H1 (cell line): Measurements from ENCODE around the gene TSR1. TPM values are rescaled to one million over a fixed set of nuclear protein-coding genes. Genes with fewer than 3 reads are reported as not detected.
"Not testable (repeated sequence)": the region's sequence is repeated elsewhere in the genome, so short reads cannot be mapped to it uniquely, and the experiment has no call there.

ENCODE experiments used
- CTCF ChIA-PET: fragments of 300-600 bp; sonication (Branson Sonifier 250); formaldehyde crosslinking; loops from one replicate; lab custom pipeline; 2021; ENCODE audit not compliant: partially characterized antibody; lab: Charles Lee
- POLR2A ChIA-PET: fragments of 300-600 bp; sonication (Branson Sonifier 250); formaldehyde crosslinking; loops from one replicate; lab custom pipeline; 2021; ENCODE audit warnings: inconsistent platforms; ENCODE audit not compliant: partially characterized antibody; lab: Charles Lee
- DNase-seq, 2 experiments: peaks; one replicate each; pipeline versions ENCODE4 v3.0.0 to v3.0.0-alpha.2; 2010 to 2022; ENCODE audit warnings: low spot score in 2 of 2, low read depth in 1 of 2, mixed read lengths in 1 of 2
- FAIRE-seq: peaks from 2 replicates; lab custom pipeline; 2011; peaks lifted over from hg19 to GRCh38; lab: Jason Lieb, UNC
- H2AFZ ChIP-seq: 2 replicates; pipeline ENCODE4 v1.8.1; 2012; ENCODE audit warnings: low read length, inconsistent platforms
- H2AK5ac ChIP-seq: 2 replicates; pipeline ENCODE4 v1.6.1; 2013; ENCODE audit warnings: low read depth, low read length
- H2BK120ac ChIP-seq: replicated peaks from 2 replicates; pipeline ENCODE3; 2013; ENCODE audit warnings: low read depth, low read length, inconsistent platforms
- H2BK12ac ChIP-seq: 2 replicates; pipeline ENCODE4 v1.6.1; 2013; ENCODE audit warnings: low read depth, low read length
- H2BK15ac ChIP-seq: 2 replicates; pipeline ENCODE4 v1.6.1; 2013; ENCODE audit warnings: low read length
- H2BK20ac ChIP-seq: 2 replicates; pipeline ENCODE4 v1.6.1; 2013; ENCODE audit warnings: low read length
- H2BK5ac ChIP-seq: 2 replicates; pipeline ENCODE4 v1.6.1; 2013; ENCODE audit warnings: low read depth, low read length
- H3K14ac ChIP-seq: 2 replicates; pipeline ENCODE4 v1.6.1; 2013; ENCODE audit warnings: inconsistent platforms; ENCODE audit not compliant: insufficient read length
- H3K18ac ChIP-seq: 2 replicates; pipeline ENCODE4 v1.6.1; 2013; ENCODE audit warnings: low read length; ENCODE audit errors: extremely low read depth
- H3K23ac ChIP-seq: 2 replicates; pipeline ENCODE4 v1.6.1; 2013; ENCODE audit warnings: inconsistent platforms; ENCODE audit not compliant: insufficient read length
- H3K23me2 ChIP-seq: 2 replicates; pipeline ENCODE4 v1.6.1; 2013; ENCODE audit warnings: low read depth, low read length
- H3K27ac ChIP-seq: 2 replicates; pipeline ENCODE4 v1.6.1; 2011; ENCODE audit warnings: low read depth, low read length, inconsistent platforms
- H3K27me3 ChIP-seq, 4 experiments: replicated peaks in 1 of 4; 1 replicate in 1 of 4; 2 replicates in 3 of 4; pipeline versions ENCODE4 v1.6.1 to v1.8.1; 2011 to 2013; ENCODE audit warnings: low read length in 3 of 4, mild to moderate bottlenecking in 3 of 4, inconsistent platforms in 2 of 4, mixed read lengths in 2 of 4, moderate library complexity in 1 of 4; ENCODE audit not compliant: control insufficient read depth in 3 of 4, insufficient read depth in 3 of 4; ENCODE audit errors: extremely low read depth in 1 of 4
- H3K36me3 ChIP-seq, 4 experiments: 2 replicates each; pipeline versions ENCODE4 v1.6.1 to v1.8.1; 2011 to 2013; ENCODE audit warnings: mild to moderate bottlenecking in 4 of 4, low read length in 3 of 4, moderate library complexity in 2 of 4, control low read depth in 1 of 4, inconsistent platforms in 1 of 4; ENCODE audit not compliant: insufficient read depth in 4 of 4, control insufficient read depth in 2 of 4
- H3K4ac ChIP-seq: replicated peaks from 2 replicates; pipeline ENCODE3; 2013; ENCODE audit warnings: low read length, low read depth, mixed read lengths, inconsistent platforms; ENCODE audit not compliant: insufficient read length
- H3K4me1 ChIP-seq, 4 experiments: replicated peaks in 1 of 4; 1 replicate in 1 of 4; 2 replicates in 3 of 4; pipeline versions ENCODE4 v1.6.1 to v1.8.1; 2011 to 2013; ENCODE audit warnings: low read length in 3 of 4, inconsistent platforms in 2 of 4, mixed read lengths in 1 of 4; ENCODE audit not compliant: insufficient read depth in 4 of 4, control insufficient read depth in 3 of 4
- H3K4me2 ChIP-seq, 2 experiments: 2 replicates each; pipeline versions ENCODE4 v1.6.1 to v1.8.1; 2011 to 2013; ENCODE audit warnings: low read depth in 2 of 2, low read length in 2 of 2, control low read depth in 1 of 2, inconsistent platforms in 1 of 2, mild to moderate bottlenecking in 1 of 2; ENCODE audit not compliant: insufficient read depth in 1 of 2
- H3K4me3 ChIP-seq, 4 experiments: fragments of 200-600, 300-600 bp in 1 of 4; sonication (generic), shearing (Covaris generic), sonication (Bioruptor Twin) in 1 of 4; 2 replicates each; pipeline versions ENCODE4 v1.5.1 to v1.8.1; 2011 to 2016; ENCODE audit warnings: low read length in 4 of 4, low read depth in 3 of 4, control low read depth in 2 of 4, inconsistent platforms in 2 of 4, mild to moderate bottlenecking in 2 of 4, mixed read lengths in 1 of 4, moderate library complexity in 1 of 4; ENCODE audit not compliant: insufficient read depth in 2 of 4; ENCODE audit errors: extremely low read depth in 1 of 4
- H3K56ac ChIP-seq: replicated peaks from 2 replicates; pipeline ENCODE3; 2013; ENCODE audit warnings: low read depth, mild to moderate bottlenecking, mixed read lengths, low read length, inconsistent platforms; ENCODE audit not compliant: insufficient read length
- H3K79me1 ChIP-seq: 2 replicates; pipeline ENCODE4 v1.6.1; 2013; ENCODE audit warnings: low read depth, low read length, control low read depth
- H3K79me2 ChIP-seq, 2 experiments: 2 replicates each; pipeline versions ENCODE4 v1.6.1 to v1.8.1; 2012 to 2013; ENCODE audit warnings: low read length in 2 of 2, mild to moderate bottlenecking in 2 of 2, inconsistent platforms in 1 of 2; ENCODE audit not compliant: insufficient read depth in 2 of 2, control insufficient read depth in 1 of 2
- H3K9ac ChIP-seq, 4 experiments: replicated peaks in 1 of 4; 1 replicate in 1 of 4; 2 replicates in 3 of 4; pipeline versions ENCODE4 v1.6.1 to v1.8.1; 2011 to 2013; ENCODE audit warnings: low read depth in 3 of 4, low read length in 3 of 4, control low read depth in 2 of 4, mild to moderate bottlenecking in 2 of 4, moderate library complexity in 2 of 4, inconsistent platforms in 1 of 4; ENCODE audit errors: extremely low read depth in 1 of 4
- H3K9me3 ChIP-seq, 2 experiments: 2 replicates each; pipeline versions ENCODE4 v1.6.1 to v1.8.1; 2012 to 2013; ENCODE audit warnings: mild to moderate bottlenecking in 2 of 2, moderate library complexity in 2 of 2, control low read depth in 1 of 2, inconsistent platforms in 1 of 2, low read depth in 1 of 2, low read length in 1 of 2, mixed read lengths in 1 of 2; ENCODE audit not compliant: insufficient read depth in 2 of 2
- H4K20me1 ChIP-seq, 2 experiments: replicated peaks in 1 of 2; 2 replicates each; pipeline versions ENCODE3 to v1.8.1; 2011 to 2013; ENCODE audit warnings: inconsistent platforms in 2 of 2, low read length in 2 of 2, mild to moderate bottlenecking in 1 of 2; ENCODE audit not compliant: insufficient read depth in 2 of 2, control insufficient read depth in 1 of 2
- H4K5ac ChIP-seq: 2 replicates; pipeline ENCODE4 v1.6.1; 2013; ENCODE audit warnings: low read length, low read depth, mixed read lengths, inconsistent platforms; ENCODE audit not compliant: insufficient read length
- H4K8ac ChIP-seq: 2 replicates; pipeline ENCODE4 v1.8.0; 2013; ENCODE audit warnings: mild to moderate bottlenecking, moderate library complexity, low read length, inconsistent platforms; ENCODE audit not compliant: insufficient read depth; ENCODE audit errors: extremely low read depth
- H4K91ac ChIP-seq: replicated peaks from 2 replicates; pipeline ENCODE3; 2013; ENCODE audit warnings: low read length, mixed read lengths, inconsistent platforms; ENCODE audit not compliant: insufficient read length
- WGBS, 2 experiments: shearing (Covaris generic) in 1 of 2; methylation state at CpG; one replicate each; pipeline versions ENCODE4 v1.1.6 to v1.1.7; 2013 to 2015; ENCODE audit warnings: low lambda C conversion rate in 2 of 2, mixed read lengths in 2 of 2, inconsistent platforms in 1 of 2, low coverage in 1 of 2, missing lambda C conversion rate in 1 of 2; ENCODE audit not compliant: insufficient replicate concordance in 2 of 2, insufficient coverage in 1 of 2, insufficient read length in 1 of 2; ENCODE audit errors: extremely low coverage in 1 of 2, missing lambda C conversion rate in 1 of 2; 5-methylcytosine and 5-hydroxymethylcytosine counted together
- polyA plus RNA-seq, 7 experiments: library from polyadenylated mRNA; depleted of rRNA in 3 of 7; stranded (reverse) in 5 of 7; unstranded in 2 of 7; fragments of >200 nt in 5 of 7; fragments of 200-250 nt in 2 of 7; gene quantifications; 1 replicate in 5 of 7; 2 replicates in 1 of 7; 4 replicates in 1 of 7; pipeline versions ENCODE4 v1.2.1 to v1.2.3, GENCODE V29; 2011 to 2013; ENCODE audit warnings: missing spikeins in 2 of 7, mixed read lengths in 2 of 7
- total RNA-seq: library from RNA; stranded (reverse); fragmentation: NEBNext Ultra II Directional; extraction: Animal tissue kit (Norgen Biotek cat#: 25700); gene quantifications from 2 replicates; pipeline ENCODE4 v1.2.1, GENCODE V29; 2021

TSR1 gene
- total and polyA plus RNA-seq, 2 of the 8 experiments (the other 6 are each of a cell fraction or from before 2014, with no cell fraction given): 14.5 to 69.7 TPM

DNA sequence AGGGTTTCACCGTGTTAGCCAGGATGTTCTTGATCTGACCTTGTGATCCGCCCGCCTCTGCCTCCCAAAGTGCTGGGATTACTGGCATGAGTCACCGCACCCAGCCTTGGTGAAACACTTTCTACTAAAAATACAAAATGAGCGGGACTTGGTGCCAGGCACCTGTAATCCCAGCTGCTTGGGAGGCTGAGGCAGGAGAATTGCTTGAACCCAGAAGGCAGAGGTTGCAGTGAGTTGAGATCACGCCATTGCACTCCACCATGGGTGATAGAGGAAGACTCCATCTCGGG, 19.4 kb downstream of the TSR1 start:
- H3K27ac ChIP-seq, H3K36me3 ChIP-seq, H2AFZ ChIP-seq, FAIRE-seq, H2BK15ac ChIP-seq, H2BK5ac ChIP-seq, CTCF ChIA-PET, H4K91ac ChIP-seq, H2BK120ac ChIP-seq, H3K9me3 ChIP-seq, H3K23ac ChIP-seq, H3K9ac ChIP-seq, H3K79me1 ChIP-seq, H2BK20ac ChIP-seq, H4K8ac ChIP-seq, H3K4me2 ChIP-seq, H3K4me3 ChIP-seq, H3K4ac ChIP-seq, DNase-seq, H3K56ac ChIP-seq, H4K20me1 ChIP-seq, H3K18ac ChIP-seq, H3K27me3 ChIP-seq, H4K5ac ChIP-seq, H3K79me2 ChIP-seq, H3K23me2 ChIP-seq, H2AK5ac ChIP-seq, H2BK12ac ChIP-seq, H3K4me1 ChIP-seq, H3K14ac ChIP-seq: not testable (repeated sequence)
- POLR2A ChIA-PET: interaction anchor here (12.1 kb wide), 1 partner anchor 15 kb away, joined by 230 read pairs; the partner anchor contains the start of genes SGSM2 and TSR1
- WGBS, 2 experiments: 91% methylated on average over 6 of the region's 7 CpGs; no CpG with 5 or more reads in 1 of the 2 experiments
